NCI-H446 treated with DMSO at 0.1 percent for 48 hours (cell line): ENCODE results near the gene S100A3.
"Not testable (repeated sequence)": the region's sequence is repeated elsewhere in the genome, so short reads cannot be mapped to it uniquely, and the experiment has no call there.

ENCODE experiments used
- DNase-seq: peaks from one replicate; lab custom pipeline; 2025; lab: John Stamatoyannopoulos, UW

The S100A3 gene, protein sequence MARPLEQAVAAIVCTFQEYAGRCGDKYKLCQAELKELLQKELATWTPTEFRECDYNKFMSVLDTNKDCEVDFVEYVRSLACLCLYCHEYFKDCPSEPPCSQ

DNA sequence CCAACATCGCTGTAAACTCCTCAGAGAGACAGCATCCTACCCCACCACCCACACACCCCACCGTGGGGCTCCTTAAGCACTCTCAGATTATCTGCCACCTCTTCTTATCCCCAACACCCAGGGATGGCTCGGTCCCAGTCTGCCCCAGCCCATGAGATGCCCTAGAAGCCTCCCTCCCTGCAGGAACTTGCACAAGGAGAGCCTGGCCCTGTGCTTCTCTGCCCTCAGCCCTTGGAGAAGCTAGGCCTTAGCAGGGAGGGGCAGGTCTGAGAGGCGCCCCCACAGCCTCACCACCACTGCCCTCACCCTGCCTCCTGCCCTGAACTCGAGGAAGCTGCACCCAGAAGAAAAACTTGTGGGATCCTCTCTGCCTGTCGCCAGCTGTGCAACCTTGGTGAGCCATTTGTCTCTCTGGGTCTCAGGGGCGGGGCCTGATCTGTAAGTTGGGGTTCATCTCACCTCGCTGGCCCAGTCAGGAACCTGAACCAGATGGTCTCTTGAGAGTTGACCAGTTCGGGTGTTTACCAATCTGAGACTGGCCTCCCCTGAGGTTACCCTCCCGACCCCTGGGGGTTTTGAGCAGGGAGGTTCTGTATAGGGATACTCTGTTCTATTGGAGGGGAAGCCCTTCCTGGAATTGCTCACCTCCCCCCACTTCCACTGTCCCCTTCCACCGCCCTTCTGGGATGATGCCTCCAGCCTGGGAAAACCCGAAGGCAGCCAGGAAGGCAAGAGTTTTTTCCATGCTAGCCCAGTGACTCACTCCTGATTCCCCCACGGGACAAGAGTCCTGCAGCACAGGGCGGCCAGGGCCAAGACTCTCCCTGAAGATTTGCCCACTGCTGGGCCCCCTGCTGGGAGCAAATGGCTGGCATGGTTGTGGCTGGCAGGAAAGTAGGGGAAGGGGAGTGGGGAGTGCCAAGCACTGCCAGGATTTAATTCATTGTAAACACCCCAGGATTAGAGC lies at the start of gene S100A3:
TSS of gene S100A3 (minus strand) at position 537 of the 967 bp plus-strand sequence. CDS start 773 bp downstream, outside the sequence.
- peak; percentile 76 for DNase-seq

DNA sequence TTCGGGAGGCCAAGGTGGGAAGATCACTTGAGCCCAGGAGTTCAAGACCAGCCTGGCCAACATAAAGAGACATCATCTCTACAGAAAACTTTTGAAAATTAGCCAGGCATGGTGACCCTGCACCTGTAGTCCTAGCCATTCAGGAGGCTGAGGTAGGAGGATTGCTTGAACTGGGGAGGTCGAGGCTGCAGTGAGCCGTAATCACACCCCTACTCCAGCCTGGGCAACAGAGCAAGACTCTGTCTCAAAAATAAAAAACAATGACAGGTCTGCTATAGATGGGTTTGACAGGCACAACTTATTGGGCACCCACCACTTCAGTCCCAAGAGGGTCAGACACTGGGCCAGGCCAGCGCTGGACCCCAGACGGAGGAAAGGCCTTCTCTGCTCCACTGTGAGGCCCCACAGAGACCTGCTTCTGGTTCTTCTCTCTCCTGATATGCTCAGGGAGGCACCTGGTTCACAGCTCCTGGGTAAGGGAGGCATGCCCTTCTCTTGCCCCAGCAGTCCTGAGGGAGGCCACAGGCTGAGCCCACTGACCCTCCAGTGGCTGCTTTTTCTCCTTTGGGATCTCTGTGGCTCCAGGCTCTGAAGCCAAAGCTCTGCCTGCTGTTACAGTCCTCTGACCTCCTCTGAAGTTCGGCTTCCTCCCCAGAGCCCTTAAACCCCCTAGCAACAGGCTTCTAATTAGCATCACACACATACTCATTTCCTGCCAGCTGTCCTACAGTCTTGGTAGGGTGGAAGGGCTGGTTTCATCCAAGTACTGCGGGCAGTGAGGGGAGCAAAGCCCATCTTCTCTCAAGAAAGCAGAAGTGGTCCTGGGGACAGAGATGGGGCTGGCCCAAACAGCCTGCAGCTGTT lies 49.5 kb upstream of the S100A3 start:
- DNase-seq, result no peak

DNA sequence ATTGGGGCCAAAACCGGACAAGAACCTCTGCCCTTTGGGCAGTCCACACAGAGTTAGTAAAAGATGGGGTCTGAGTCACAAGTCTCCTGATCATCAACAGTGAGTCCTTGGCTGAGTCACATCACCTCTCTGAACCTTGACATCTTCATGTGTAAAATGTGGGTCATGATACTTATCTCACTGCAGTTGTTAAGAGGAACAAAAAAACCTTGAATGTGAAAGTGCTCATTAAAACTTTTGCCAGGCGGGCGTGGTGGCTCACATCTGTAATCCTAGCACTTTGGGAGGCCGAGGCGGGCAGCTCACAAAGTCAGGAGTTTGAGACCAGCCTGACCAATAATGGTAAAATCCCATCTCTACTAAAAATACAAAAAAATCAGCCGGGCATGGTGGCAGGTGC lies 48.1 kb upstream of the S100A3 start:
- DNase-seq, result no peak

DNA sequence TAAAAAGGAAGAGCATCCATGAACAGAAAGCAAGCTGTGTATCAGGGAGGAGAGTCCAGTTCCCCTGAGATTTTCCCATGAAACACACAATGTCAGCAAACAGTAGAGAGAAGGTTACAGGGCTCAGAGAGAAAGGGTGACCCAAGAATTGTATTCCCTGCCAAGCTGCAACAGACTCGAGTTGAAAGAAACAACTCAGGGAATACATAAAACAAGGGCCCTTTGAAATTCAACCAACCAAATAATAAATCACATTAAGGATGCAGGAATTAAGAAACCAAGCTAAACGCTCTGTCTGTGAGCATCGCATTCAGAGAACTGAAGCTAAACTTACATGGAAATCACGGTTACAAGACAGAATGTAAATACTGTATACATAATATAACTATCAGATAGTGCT lies 43.7 kb upstream of the S100A3 start:
- no peak for DNase-seq

DNA sequence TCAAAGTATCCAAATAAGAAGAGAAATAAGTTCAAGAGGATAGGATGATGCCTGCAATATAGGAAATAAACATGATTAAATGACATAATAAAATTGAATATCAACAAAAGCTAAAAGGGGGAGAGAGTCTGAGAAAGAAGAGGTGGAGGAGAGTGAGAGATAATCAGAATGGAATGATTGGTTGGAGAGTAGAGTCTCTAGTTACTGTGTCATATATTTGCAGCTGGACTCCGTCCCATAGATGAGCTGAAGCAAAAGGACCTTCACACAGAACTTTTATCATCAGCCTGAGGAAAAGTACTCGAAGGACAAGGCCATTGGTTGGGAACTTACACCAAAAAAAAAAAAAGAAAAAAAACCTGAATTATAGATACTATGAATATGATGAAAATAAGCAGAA lies 39.4 kb upstream of the S100A3 start:
- DNase-seq, result no peak

DNA sequence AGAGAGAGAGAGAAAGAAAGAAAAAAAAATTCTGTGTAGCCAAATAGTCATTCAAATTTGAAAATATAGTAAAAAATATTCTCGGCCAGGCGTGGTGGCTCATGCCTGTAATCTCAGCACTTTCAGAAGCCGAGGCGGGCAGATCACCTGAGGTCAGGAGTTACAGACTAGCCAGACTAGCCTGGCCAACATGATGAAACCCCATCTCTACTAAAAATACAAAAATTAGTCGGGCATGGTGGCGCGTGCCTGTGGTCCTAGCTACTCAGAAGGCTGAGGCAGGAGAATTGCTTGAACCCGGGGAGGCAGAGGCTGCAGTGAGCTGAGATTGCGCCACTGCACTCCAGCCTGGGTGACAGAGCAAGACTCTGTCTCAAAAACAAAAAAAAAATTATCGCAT lies 39.0 kb upstream of the S100A3 start:
- not testable (repeated sequence) for DNase-seq

DNA sequence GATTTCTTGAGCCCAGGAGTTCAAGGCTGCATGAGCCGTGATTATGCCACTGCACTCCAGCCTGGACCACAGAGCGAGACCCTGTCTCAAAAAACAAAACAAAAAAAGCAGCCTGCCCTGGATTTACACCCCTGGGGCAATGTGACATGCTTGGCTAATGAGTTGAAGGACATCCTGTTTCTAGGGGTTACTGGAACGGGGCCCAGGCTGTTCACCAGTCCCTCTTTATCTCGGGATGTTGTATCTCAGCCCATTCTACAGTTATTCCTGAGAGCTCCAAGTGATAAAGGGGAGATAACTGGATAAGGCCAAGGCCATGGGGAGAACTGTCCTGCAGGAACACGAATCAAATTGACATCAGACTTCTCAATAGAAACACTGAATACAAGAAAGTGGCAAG lies 38.3 kb upstream of the S100A3 start:
- no peak for DNase-seq

DNA sequence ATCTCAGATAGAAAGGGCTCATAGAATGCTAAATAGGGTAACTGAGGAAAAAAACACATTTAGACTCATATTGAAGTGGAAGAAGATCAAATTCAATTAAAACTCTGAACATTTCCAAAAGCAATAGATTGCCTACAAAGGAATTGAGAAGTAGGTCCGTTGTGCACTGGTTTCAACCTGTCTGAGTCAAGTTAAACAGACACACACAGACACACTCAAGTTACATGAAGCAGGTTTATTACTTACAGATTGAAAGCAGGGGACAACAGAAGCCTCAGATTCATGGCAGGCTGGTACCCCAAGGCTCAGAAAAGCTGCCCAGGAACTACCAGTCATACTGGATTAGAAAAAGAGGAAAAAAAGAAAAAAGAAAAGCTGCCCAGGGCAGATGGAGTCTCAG lies 37.3 kb upstream of the S100A3 start:
- no peak for DNase-seq

DNA sequence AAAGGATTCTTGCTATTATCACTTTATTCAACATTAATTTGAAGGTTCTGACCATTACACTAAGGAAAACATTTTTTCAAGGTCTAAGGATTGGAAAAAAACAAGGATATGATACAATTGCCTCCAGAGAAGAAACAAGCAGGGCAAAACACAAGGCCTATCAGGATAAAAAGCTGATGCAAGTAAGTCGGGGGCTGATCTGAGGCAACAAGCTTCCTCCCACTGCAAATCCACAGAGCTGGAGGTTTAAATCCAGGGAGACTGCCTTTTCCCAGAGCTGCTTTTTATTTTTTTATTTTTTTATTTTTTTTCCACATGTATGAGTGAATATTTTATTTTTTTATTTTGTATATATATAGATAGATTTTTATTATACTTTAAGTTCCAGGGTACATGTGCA lies 35.9 kb upstream of the S100A3 start:
- no peak for DNase-seq

DNA sequence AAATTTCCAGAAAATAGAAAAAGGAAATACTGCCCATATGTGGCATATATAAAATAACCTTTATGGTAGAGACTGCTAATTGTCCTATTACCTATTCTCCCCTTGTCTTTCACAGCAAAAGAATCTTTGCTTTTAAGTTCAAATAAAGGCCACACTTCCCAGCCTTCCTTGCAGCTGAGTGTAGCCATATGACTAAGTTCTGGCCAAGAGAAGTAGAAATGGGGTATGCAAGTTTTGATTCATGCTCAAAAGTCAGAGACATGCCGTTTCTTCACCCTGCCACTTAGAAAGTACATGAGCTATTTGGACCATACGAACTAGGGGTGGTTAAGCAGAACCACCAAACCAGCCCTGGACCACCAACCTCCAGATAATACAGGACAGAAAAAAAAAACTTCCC lies 34.9 kb upstream of the S100A3 start:
- no peak for DNase-seq

DNA sequence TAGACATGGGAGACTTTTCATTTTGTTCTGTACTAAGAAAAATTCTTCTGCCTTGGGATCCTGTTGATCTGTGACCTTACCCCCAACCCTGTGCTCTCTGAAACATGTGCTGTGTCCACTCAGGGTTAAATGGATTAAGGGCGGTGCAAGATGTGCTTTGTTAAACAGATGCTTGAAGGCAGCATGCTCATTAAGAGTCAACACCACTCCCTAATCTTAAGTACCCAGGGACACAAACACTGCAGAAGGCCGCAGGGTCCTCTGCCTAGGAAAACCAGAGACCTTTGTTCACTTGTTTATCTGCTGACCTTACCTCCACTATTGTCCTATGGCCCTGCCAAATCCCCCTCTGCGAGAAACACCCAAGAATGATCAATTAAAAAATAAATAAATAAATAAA lies 34.5 kb upstream of the S100A3 start:
- DNase-seq, result not testable (repeated sequence)

DNA sequence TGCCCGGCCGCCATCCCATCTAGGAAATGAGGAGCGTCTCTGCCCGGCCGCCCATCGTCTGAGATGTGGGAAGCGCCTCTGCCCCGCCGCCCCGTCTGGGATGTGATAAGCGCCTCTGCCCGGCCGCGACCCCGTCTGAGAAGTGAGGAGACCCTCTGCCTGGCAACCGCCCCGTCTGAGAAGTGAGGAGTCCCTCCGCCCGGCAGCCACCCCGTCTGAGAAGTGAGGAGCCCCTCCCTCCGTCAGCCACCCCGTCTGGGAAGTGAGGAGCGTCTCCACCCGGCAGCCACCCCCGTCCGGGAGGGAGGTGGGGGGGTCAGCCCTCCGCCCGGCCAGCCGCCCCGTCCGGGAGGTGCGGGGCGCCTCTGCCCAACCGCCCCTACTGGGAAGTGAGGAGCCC lies 33.8 kb upstream of the S100A3 start:
- DNase-seq, result not testable (repeated sequence)

DNA sequence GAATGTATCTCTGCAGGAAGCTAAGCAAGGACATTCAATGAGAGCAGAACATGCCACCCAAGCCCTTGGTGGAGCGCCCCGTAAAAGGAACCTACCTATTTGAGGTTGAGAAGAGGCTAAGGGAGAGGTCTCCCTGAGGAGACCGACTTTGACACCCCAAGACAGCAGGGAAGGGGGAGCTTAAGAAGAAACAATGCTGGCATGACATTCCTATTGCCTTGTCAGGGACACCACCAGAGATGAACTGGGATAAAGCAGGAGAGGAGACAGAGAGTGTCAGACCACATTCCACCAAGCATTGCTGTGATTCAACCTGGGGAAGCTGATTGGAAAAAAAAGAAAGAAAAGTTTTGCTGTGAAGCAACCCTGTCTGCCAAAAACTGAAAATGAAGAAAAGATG lies 29.9 kb upstream of the S100A3 start:
- DNase-seq, result no peak

DNA sequence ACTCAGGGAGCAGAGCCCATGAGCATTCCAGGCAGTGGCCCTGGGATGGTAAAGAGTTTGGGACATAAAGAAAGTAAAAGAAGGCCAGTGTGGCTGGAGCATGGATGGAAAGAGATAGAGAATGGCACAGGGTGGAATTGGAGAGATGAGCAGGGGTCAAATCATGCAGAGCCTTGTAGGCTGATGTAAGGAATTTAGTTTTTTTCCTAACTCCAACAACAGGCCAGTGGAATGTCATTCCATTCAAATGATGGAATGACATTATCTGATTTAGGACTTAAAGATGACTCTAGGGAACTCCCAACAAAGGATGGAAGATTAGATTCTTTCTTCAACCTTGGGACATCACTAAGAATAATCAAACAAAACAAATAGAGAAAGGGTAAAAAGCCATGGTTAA lies 29.4 kb upstream of the S100A3 start:
- DNase-seq, result no peak

DNA sequence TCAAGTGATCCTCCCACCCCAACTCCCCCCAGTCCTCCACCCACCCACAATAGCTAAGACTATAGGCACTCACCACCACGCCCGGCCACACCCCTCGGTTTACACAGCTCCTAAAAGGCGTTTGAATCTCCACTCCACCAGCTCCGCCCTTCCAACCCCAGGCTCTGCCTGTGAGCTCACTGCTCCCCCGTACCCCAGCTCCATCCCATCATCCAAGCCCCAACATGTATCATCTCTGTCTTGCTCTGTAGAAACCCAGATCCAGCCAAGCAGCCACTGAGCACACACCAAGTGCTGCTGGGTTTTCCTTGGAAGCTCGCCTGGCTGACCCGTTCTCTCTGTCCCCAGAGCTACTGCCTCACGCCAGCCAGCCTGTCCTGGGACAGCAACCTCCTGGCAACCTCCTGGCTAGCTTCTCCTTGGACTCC lies 28.6 kb upstream of the S100A3 start:
- no peak for DNase-seq

DNA sequence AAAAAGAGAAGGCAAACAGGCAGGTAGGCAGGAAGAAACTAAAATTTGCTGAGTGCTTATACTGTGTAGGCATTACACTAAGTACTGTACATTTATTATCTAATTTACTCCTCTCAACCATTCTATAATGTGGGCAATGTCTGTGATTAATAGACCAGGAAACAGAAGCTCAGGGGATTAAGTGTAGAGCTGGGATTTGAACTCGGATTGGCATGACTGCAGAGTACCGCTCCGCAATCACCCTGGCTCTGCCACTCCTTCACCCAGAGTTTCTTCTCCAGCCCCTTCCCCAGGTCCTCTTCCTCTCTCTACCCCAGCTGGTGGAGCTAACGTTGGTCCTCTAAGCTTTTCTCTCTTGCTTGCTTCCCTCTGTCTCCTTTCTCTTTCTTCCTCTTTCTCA lies 28.1 kb upstream of the S100A3 start:
- no peak for DNase-seq

DNA sequence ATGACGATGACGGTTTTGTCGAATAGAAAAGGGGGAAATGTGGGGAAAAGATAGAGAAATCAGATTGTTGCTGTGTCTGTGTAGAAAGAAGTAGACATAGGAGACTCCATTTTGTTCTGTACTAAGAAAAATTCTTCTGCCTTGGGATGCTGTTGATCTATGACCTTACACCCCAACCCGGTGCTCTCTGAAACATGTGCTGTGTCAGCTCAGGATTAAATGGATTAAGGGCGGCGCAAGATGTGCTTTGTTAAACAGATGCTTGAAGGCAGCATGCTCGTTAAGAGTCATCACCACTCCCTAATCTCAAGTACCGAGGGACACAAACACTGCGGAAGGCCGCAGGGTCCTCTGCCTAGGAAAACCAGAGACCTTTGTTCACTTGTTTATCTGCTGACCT lies 26.4 kb upstream of the S100A3 start:
- not testable (repeated sequence) for DNase-seq

DNA sequence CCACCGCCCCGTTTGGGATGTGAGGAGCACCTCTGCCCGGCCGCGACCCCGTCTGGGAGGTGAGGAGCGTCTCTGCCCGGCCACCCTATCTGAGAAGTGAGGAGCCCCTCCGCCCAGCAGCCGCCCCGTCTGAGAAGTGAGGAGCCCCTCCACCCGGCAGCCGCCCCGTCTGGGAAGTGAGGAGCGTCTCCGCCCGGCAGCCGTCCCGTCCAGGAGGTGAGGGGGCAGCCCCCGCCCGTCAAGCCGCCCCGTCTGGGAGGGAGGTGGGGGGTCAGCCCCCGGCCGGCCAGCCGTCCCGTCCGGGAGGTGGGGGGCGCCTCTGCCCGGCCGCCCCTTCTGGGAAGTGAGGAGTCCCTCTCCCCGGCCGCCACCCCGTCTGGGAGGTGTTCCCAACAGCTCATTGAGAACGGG lies 26.0 kb upstream of the S100A3 start:
- DNase-seq, result not testable (repeated sequence)

DNA sequence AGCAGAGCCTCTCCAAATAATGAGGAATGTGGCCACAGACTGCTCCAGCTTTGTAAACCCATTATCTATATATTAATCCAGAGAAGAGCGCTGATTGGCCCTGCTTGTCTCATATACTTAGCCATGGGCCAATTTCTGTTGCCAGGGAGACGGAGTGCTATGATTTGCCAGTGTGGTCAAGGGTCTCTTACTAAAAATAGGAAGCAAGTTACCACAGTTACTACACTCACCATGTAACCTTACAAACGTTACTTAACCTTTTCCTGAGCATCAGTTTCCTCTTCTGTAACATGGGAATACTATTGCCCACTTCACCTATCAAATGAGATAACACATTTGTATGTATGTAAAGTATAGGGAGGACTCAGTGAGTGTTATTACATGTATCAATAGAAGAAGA lies 24.3 kb upstream of the S100A3 start:
- no peak for DNase-seq

DNA sequence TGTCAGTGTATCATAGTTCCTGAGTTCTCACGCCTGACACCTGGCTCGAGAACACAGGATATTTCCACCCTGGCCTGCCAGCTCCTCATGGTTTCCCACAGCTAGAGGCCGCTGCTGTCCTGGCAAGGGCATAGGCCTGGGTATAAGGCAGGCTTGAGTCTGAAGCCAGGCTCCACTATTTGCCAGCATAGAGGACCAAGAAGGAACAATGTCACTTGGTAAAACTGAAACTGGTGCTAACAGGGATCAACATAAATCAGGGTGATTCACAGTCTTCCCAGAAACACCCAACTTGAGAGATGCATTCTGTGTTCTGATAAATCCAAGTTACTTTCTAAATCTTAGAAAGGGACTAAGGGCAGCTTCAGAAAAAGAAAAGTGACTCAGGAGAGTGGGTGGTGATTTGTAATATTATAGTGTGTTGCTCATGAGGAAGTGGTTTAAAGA lies 23.5 kb upstream of the S100A3 start:
- DNase-seq, result peak; percentile 47

DNA sequence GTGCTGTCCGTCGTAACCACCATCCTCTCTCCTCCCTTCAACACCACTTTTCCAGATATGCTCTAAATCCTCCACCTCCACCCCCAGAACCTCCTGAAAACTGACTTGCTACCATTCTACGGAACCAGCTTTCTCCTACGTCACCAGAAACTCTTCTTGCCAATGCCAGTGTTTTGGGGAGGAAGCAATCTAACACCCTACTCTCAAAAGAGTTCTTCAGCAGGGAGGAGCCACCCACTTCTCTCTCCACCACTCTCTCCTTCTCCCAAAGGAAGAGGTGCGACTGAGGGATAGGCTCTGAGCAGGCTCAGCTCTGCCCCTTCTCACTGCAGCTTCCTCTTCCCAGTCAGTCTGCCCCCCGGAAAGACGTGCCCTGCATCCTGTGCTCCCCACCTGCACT lies 22.6 kb upstream of the S100A3 start:
- DNase-seq, result no peak

DNA sequence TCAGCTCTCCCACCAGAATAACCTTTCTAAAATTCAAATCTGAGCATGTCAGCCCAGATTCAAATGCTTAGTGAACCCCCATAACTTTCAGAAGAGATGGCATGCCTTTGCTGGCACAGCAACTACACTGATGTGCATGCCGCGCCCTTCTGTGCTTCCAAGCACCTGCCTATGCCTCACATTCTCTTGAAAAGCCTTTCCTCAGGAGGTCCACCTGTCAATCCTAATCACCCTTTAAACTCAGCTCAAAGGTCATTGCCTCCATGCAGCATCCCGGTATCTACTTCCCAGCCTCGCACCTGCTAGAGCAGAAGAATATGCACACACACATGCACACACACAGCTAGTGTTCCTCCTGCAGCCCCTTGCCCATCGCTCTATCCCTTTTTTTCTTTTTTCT lies 21.8 kb upstream of the S100A3 start:
- no peak for DNase-seq

DNA sequence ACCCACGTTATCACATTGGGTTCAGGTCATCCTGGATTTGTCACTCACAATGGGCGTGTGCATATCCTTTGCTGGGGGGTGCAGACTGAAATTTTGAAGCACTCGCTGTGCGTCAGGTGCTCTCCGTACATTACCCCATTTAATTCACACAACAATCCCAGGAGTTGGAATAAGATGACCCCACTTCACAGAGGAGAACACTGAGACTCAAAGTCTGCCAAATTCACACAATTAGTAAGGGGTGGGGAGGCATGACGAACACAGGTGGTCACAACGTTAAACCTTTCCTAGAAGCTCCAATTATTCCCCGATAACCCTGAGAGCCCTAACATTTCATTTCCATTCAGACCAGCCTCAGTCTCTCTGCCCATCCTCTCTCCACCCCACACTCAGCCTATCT lies 20.4 kb upstream of the S100A3 start:
- no peak for DNase-seq
